NB4 (cell line): Measurements from ENCODE around the gene NOP14.

Experiments
- DNase-seq: peaks from one replicate; pipeline ENCODE4 v3.0.0; 2010; ENCODE audit warnings: low read depth
- H3K4me3 ChIP-seq: one replicate; pipeline ENCODE4 v1.5.1; 2011; ENCODE audit warnings: mild to moderate bottlenecking, low read depth, low read length, moderate library complexity
- CTCF ChIP-seq: IDR thresholded peaks from one replicate; pipeline ENCODE4 v1.5.1; 2012; ENCODE audit warnings: low read depth, low read length
- MAX ChIP-seq: IDR thresholded peaks from 2 replicates; pipeline ENCODE4 v1.6.1; 2011; ENCODE audit warnings: low read depth, low read length
- MYC ChIP-seq: IDR thresholded peaks from 2 replicates; pipeline ENCODE4 v1.6.1; 2011; ENCODE audit warnings: low read depth, low read length
- POLR2A ChIP-seq: IDR thresholded peaks from 2 replicates; pipeline ENCODE4 v1.6.1; 2011; ENCODE audit warnings: mild to moderate bottlenecking; ENCODE audit not compliant: insufficient read length; ENCODE audit errors: extremely low read depth

Gene NOP14

GRCh38 chr4:2930135-2930757 is 33.0 kb downstream of the NOP14 start:
- DNase-seq, result no peak
- TF ChIP-seq MAX (no peak), POLR2A (no peak), MYC (no peak), CTCF (no peak)
- no peak overlapping the region for H3K4me3 ChIP-seq

GRCh38 chr4:2929469-2929868 is 33.7 kb downstream of the NOP14 start:
- DNase-seq, result peak; percentile 33
- no peak for TF ChIP-seq MYC
- no peak for TF ChIP-seq POLR2A
- no peak for TF ChIP-seq CTCF
- no peak for TF ChIP-seq MAX
- no peak overlapping the region for H3K4me3 ChIP-seq

- no peak overlapping the region for H3K4me3 ChIP-seq
- TF ChIP-seq POLR2A, result no peak
- no peak for TF ChIP-seq CTCF
- no peak for TF ChIP-seq MAX
- TF ChIP-seq MYC, result no peak
- peak; percentile 30 for DNase-seq
Observed at GRCh38 chr4:2928242-2929176, 34.7 kb downstream of the NOP14 start.

- DNase-seq, result no peak
- no peak overlapping the region for H3K4me3 ChIP-seq
- no peak for TF ChIP-seq MYC
- no peak for TF ChIP-seq MAX
- TF ChIP-seq CTCF, result no peak
- TF ChIP-seq POLR2A, result no peak
Observed at GRCh38 chr4:2927696-2928075, 35.5 kb downstream of the NOP14 start.

- H3K4me3 ChIP-seq, result no peak overlapping the region
- DNase-seq, result no peak
- TF ChIP-seq CTCF, result no peak
- TF ChIP-seq MAX, result no peak
- TF ChIP-seq MYC, result no peak
- TF ChIP-seq POLR2A, result no peak
Observed at GRCh38 chr4:2927016-2927695, 36.0 kb downstream of the NOP14 start.
